ENCODE measurements around the gene KRTAP12-2. TPM values are rescaled to one million over a fixed set of nuclear protein-coding genes. Genes with fewer than 3 reads are reported as not detected.
"Not testable (repeated sequence)": the region's sequence is repeated elsewhere in the genome, so short reads cannot be mapped to it uniquely, and the experiment has no call there.

Gene KRTAP12-2
- total and polyA plus RNA-seq, 4 donors = not detected

GRCh38 chr21:44639331-44639655, 27.4 kb downstream of the KRTAP12-2 start:
- Histone ChIP-seq H3K4me3 (ENCODE audit: low read depth in 1 of 3, low read length in 3 of 3) (no peak overlapping the region), H3K27me3 (ENCODE audit: control insufficient read depth in 4 of 4, insufficient read depth in 4 of 4, low read length in 3 of 4) (peaks cover 0 to 3% (median 0%) of the 10 kb centered on the region in 4 donors), H3K27ac (ENCODE audit: low read depth in 1 of 2, low read length in 2 of 2) (no peak overlapping the region), H3K36me3 (ENCODE audit: control insufficient read depth in 4 of 4, insufficient read depth in 3 of 4, low read depth in 1 of 4, low read length in 3 of 4) (no peaks in the 10 kb centered on the region), H3K9ac (ENCODE audit: low read depth in 1 of 2, low read length in 2 of 2) (no peak overlapping the region), H3K9me3 (ENCODE audit: control insufficient read depth in 4 of 4, low read length in 3 of 4) (peaks cover 0 to 8% (median 4%) of the 10 kb centered on the region in 4 donors), H3K4me1 (ENCODE audit: control insufficient read depth in 4 of 4, insufficient read depth in 4 of 4, low read length in 3 of 4) (no peaks in the 10 kb centered on the region)
- DNase-seq (ENCODE audit: low spot score) = no peak
- TF ChIP-seq RAD21 (IDR thresholded peaks at IDR 0.05) = no peak
- TF ChIP-seq HNF4G (IDR thresholded peaks at IDR 0.05) = no peak
- no peak for TF ChIP-seq FOXA2 (IDR thresholded peaks at IDR 0.05)
- no peak for TF ChIP-seq SP1 (IDR thresholded peaks at IDR 0.05)
- TF ChIP-seq, protein P1, sequence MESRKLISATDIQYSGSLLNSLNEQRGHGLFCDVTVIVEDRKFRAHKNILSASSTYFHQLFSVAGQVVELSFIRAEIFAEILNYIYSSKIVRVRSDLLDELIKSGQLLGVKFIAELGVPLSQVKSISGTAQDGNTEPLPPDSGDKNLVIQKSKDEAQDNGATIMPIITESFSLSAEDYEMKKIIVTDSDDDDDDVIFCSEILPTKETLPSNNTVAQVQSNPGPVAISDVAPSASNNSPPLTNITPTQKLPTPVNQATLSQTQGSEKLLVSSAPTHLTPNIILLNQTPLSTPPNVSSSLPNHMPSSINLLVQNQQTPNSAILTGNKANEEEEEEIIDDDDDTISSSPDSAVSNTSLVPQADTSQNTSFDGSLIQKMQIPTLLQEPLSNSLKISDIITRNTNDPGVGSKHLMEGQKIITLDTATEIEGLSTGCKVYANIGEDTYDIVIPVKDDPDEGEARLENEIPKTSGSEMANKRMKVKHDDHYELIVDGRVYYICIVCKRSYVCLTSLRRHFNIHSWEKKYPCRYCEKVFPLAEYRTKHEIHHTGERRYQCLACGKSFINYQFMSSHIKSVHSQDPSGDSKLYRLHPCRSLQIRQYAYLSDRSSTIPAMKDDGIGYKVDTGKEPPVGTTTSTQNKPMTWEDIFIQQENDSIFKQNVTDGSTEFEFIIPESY (IDR thresholded peaks at IDR 0.05) = no peak
- TF ChIP-seq HNF4A (conservative IDR thresholded peaks at IDR 0.05) = no peak
- TF ChIP-seq, protein P2, sequence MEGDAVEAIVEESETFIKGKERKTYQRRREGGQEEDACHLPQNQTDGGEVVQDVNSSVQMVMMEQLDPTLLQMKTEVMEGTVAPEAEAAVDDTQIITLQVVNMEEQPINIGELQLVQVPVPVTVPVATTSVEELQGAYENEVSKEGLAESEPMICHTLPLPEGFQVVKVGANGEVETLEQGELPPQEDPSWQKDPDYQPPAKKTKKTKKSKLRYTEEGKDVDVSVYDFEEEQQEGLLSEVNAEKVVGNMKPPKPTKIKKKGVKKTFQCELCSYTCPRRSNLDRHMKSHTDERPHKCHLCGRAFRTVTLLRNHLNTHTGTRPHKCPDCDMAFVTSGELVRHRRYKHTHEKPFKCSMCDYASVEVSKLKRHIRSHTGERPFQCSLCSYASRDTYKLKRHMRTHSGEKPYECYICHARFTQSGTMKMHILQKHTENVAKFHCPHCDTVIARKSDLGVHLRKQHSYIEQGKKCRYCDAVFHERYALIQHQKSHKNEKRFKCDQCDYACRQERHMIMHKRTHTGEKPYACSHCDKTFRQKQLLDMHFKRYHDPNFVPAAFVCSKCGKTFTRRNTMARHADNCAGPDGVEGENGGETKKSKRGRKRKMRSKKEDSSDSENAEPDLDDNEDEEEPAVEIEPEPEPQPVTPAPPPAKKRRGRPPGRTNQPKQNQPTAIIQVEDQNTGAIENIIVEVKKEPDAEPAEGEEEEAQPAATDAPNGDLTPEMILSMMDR (IDR thresholded peaks at IDR 0.05; ENCODE audit: low read depth, low read length, missing input control) = no peak
- no peak for TF ChIP-seq FOXA1 (IDR thresholded peaks at IDR 0.05)
- TF ChIP-seq, protein P3, sequence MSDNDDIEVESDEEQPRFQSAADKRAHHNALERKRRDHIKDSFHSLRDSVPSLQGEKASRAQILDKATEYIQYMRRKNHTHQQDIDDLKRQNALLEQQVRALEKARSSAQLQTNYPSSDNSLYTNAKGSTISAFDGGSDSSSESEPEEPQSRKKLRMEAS (IDR thresholded peaks at IDR 0.05) = no peak
- no peak for TF ChIP-seq RXRA (IDR thresholded peaks at IDR 0.05)
- no peak for TF ChIP-seq NR2F2 (IDR thresholded peaks at IDR 0.05)
- no peak for TF ChIP-seq ATF3 (IDR thresholded peaks at IDR 0.05)
- TF ChIP-seq, protein P4, sequence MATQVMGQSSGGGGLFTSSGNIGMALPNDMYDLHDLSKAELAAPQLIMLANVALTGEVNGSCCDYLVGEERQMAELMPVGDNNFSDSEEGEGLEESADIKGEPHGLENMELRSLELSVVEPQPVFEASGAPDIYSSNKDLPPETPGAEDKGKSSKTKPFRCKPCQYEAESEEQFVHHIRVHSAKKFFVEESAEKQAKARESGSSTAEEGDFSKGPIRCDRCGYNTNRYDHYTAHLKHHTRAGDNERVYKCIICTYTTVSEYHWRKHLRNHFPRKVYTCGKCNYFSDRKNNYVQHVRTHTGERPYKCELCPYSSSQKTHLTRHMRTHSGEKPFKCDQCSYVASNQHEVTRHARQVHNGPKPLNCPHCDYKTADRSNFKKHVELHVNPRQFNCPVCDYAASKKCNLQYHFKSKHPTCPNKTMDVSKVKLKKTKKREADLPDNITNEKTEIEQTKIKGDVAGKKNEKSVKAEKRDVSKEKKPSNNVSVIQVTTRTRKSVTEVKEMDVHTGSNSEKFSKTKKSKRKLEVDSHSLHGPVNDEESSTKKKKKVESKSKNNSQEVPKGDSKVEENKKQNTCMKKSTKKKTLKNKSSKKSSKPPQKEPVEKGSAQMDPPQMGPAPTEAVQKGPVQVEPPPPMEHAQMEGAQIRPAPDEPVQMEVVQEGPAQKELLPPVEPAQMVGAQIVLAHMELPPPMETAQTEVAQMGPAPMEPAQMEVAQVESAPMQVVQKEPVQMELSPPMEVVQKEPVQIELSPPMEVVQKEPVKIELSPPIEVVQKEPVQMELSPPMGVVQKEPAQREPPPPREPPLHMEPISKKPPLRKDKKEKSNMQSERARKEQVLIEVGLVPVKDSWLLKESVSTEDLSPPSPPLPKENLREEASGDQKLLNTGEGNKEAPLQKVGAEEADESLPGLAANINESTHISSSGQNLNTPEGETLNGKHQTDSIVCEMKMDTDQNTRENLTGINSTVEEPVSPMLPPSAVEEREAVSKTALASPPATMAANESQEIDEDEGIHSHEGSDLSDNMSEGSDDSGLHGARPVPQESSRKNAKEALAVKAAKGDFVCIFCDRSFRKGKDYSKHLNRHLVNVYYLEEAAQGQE (IDR thresholded peaks at IDR 0.05) = no peak
- WGBS = 77% methylated on average over 12 of the region's 12 CpGs

GRCh38 chr21:44638506-44639330, 28.0 kb downstream of the KRTAP12-2 start:
- not testable (repeated sequence) for H3K4me3 ChIP-seq (ENCODE audit: low read depth in 1 of 3, low read length in 3 of 3); DNase-seq (ENCODE audit: low spot score); H3K27me3 ChIP-seq (ENCODE audit: control insufficient read depth in 4 of 4, insufficient read depth in 4 of 4, low read length in 3 of 4); H3K9ac ChIP-seq (ENCODE audit: low read depth in 1 of 2, low read length in 2 of 2); H3K4me1 ChIP-seq (ENCODE audit: control insufficient read depth in 4 of 4, insufficient read depth in 4 of 4, low read length in 3 of 4); H3K9me3 ChIP-seq (ENCODE audit: control insufficient read depth in 4 of 4, low read length in 3 of 4); H3K27ac ChIP-seq (ENCODE audit: low read depth in 1 of 2, low read length in 2 of 2); H3K36me3 ChIP-seq (ENCODE audit: control insufficient read depth in 4 of 4, insufficient read depth in 3 of 4, low read depth in 1 of 4, low read length in 3 of 4)
- WGBS = 76% methylated on average over 21 of the region's 21 CpGs

DNA sequence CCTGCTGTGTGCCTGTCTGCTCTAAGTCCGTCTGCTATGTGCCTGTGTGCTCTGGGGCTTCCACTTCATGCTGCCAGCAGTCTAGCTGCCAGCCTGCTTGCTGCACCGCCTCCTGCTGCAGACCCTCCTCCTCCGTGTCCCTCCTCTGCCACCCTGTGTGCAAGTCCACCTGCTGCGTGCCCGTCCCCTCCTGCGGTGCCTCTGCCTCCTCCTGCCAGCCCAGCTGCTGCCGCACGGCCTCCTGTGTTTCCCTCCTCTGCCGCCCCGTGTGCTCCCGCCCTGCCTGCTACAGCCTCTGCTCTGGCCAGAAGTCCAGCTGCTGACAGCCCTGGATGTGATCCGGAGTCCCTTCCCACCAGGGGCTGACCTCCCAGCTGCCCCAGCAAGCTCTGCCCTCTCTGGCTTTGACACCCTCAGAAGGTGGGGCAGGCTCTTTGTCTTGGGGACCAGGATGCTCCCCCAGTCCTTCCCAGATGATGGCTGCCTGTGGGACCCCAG, 28.8 kb downstream of the KRTAP12-2 start:
- not testable (repeated sequence) for DNase-seq (ENCODE audit: low spot score); H3K9me3 ChIP-seq (ENCODE audit: control insufficient read depth in 4 of 4, low read length in 3 of 4); H3K4me1 ChIP-seq (ENCODE audit: control insufficient read depth in 4 of 4, insufficient read depth in 4 of 4, low read length in 3 of 4); H3K27me3 ChIP-seq (ENCODE audit: control insufficient read depth in 4 of 4, insufficient read depth in 4 of 4, low read length in 3 of 4); H3K36me3 ChIP-seq (ENCODE audit: control insufficient read depth in 4 of 4, insufficient read depth in 3 of 4, low read depth in 1 of 4, low read length in 3 of 4); H3K4me3 ChIP-seq (ENCODE audit: low read depth in 1 of 3, low read length in 3 of 3); H3K27ac ChIP-seq (ENCODE audit: low read depth in 1 of 2, low read length in 2 of 2); H3K9ac ChIP-seq (ENCODE audit: low read depth in 1 of 2, low read length in 2 of 2)
- WGBS = 64% methylated on average over 11 of the region's 12 CpGs

Measured in liver (tissue), 9 donors.